Stimulated activated CD4-positive, alpha-beta T cell treated with anti-CD3 and anti-CD28 coated beads, TNF-alpha, amount 100 ng/mL, for 1 hour (primary cell): Measurements from ENCODE around the gene FGF11.
"Not testable (repeated sequence)": the region's sequence is repeated elsewhere in the genome, so short reads cannot be mapped to it uniquely, and the experiment has no call there.

ENCODE experiments used
- DNase-seq, 3 donors: peaks; one replicate each; pipeline ENCODE4 v3.0.0-alpha.2; 2020; ENCODE audit warnings: low read depth in 3 of 3, low spot score in 1 of 3

The FGF11 gene

DNA sequence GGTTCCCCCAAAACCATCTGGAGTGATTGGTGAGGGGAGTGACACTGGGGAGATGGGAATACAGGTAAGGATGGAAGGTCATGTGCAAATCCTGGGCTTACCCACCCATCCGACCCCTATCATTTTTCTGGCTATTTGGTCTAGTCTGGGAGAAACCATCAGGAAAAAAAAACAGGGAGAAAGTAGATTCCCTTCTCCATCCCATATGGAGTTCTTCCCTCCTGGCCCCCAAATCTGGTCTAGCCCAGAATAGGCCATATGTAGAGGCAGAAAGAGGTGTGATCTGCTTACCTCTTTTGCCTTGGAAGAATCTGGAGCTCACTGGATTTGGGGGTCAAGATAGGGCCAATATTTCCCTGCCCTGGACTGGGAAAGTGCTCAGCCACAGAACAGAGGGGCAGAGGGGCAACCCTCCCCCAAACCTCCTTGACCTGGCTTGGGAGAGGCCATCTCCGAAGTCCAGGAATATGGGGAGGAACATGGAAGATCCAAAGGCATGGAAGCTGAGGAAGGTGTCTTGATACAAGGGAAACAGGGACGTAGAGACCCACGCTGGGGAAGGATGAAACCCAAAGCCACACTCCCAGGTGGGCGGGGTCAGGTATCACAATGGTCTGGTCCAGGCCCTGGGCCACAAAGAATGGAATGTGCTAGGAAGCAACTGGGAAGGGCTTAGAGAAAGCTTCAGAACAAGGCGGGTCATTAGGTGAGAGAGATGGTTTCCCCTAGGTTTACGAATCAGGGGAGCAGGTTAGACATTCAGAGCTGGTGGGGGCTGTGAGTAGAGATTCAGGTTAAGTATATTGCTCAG lies 21.7 kb downstream of the FGF11 start:
- no peak for DNase-seq

DNA sequence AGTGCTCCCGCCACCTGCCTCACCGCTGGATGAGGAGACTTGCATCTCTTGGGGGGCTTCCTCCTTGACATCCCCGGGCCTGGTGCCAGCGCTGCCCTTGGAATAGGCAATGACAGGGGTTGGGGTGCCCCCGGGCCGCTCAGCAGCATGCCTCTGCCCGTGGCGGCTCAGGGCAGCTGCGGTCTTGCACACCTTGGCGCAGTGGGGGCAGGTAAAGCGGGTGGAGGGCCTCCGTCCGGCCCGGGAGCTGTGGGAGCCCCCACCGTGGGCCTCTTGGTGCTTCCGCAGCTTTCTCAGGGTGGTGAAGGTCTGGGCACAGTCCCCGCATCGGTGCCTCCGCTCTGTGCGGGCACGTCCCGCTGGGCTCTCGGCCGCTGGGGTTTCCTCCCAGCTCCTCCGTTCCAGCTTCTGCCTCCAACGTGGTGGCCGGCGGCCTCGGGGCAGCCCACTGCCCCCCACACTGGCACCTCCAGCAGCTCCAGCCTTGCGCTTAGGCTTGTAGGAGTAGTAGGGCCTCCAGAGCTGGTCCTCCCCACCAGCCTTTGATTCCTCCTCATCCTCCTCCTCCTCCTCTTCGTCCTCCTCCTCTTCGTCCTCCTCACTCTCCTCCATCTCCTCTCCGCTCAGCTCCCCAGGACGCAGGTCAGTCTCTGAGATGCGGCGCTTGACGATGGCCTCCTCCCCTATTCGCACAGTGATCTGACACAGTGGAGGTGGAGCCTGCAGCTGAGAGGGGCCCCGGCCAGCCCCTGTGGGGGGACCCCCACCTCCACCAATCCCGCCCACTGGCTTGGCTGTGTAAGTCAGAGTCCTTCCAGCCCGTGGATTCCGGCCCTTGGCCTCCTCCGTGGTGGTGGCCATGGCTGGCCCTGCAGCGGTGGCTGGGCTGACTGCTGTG lies 23.4 kb downstream of the FGF11 start:
- DNase-seq: no peak

DNA sequence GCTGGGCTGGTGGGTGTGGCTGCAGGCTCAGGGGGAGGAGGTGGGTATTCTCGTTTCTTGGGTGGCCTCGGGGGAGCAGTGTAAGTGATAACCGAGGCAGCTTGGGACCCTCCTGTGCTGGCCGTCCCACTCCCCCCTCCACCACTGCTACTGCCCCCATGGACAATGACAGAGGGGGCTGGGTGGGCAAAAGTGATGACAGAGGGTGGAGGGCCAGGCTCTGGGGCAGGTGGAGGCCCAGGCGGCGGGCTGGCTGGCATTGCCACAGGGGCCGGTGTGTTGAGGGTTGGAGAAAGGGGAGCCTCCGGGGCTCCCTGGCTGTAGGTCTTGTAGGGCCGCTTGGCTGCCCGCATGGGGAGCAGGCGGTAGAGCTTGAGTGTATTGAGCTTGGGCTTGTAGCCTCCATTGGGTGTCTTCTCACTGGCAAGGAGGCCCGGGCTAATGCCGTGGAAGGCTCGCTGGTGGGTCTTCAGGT lies 24.1 kb downstream of the FGF11 start:
- DNase-seq: no peak

DNA sequence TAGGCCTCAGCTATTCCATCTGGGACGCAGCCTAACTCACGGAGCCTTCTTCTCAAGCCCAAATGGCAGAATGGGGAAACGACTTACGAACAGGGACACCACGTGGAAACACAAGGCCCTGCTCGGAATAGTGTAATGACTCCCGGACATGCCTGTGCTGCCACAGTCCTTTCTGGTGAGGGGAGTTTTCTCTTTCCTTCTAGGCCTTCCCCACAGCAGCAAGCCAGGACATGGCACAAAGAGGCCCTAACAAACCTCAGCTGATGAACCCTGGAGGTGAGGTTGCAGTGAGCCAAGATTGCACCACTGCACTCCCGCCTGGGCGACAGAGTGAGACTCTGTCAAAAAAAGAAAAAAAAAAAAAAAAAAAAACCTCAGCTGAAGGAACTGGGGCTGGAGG lies 24.8 kb downstream of the FGF11 start:
- no peak for DNase-seq

DNA sequence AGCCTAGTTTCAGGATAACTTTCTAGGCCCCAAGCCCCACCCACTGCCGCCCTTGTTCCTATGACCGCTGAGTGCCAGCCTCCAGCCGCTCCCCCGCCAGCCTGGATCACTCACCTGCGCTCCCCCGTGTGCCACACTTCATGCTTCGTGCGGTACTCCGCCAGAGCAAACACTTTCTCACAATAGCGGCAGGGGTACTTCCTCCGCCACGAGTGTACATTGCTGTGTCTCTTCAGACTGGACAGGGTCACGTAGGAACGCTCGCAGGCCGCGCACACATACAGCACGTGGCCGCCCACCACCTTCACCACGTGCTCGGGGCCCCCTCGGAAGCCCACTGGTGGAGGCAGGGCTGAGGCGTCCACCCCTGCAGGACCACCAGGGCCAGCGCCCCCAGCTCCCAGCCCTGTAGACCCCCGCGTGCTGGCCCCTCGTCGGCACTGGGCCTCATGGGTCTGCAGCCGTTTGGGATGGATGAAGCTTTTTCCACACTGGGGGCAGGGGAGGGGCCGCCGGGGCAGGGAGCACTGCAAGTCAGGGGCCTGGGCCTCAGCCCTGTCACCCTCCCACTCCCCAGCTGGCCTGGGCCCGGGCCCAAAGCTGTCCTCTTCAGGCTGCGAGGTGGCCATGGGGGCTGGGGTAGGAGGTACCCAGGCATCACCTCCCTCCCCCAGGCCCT lies 26.4 kb downstream of the FGF11 start:
- DNase-seq: no peak

DNA sequence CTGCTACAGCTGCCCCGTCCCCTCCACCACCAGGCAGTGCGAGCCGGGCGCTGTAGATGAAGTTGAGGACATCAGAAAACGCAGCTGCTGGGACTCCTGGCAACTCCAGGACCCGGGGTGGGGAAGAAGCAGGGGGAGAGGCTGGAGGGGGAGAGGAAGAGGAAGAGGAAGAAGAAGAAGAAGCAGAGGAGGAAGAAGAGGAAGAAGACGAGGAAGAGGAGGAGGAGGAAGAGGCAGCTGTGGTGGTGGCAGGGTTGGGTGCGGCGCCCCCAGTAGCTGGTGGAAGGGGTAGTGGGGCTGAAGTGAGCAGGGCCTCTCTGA lies 27.0 kb downstream of the FGF11 start:
- no peak for DNase-seq

DNA sequence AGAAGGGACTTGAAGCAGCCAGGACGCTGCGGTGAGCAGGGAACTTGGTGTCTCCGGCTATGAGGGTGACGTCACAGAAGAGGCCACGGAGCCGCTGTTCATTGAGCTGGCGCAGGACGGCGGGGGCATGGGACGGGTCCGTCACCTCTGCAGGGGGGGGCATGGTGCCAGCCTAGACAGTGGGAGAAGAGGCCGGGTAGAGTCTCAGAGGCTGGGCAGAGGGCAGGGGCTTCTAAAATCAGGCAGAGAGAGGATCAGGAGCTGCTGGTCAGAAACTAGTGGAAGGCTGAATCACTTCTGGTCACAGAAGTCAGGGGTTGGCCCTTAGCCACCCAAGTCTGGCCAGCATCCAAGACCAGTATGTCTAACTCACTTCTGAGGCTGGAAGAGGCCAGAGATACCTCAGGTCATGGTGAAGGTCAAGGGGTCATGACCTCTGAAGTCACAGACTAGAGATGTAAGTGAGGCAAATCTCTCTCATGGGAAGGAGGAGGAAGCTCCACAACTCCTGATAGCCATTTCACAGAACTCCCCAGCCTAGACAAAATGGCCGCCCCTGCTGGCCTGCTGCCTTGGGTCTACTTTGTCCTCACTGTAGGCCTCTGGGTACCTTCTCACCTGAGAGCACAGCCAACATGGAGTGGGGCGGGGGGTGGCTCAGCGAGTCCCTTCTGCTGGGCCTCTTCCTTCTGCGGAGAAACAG lies 27.5 kb downstream of the FGF11 start:
- no peak for DNase-seq

DNA sequence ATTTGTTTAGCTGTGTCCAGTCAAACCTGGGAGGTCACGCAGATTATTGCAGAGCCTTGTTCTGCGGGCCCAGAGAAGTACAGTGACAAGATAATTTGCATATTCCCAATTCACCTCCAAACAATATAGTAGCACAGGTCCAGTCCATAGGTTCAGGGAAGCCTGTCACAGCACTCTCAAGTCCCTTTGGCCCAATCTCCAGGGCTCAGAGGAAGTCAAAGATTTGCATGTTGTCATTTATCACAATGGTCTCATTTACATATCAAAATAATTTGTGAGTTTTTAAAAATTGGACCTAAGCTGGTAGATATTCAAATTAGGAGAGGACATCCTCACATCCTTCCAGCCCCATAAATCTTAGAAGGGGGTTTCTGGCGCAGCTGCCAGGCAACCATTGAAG lies 28.2 kb downstream of the FGF11 start:
- no peak for DNase-seq

DNA sequence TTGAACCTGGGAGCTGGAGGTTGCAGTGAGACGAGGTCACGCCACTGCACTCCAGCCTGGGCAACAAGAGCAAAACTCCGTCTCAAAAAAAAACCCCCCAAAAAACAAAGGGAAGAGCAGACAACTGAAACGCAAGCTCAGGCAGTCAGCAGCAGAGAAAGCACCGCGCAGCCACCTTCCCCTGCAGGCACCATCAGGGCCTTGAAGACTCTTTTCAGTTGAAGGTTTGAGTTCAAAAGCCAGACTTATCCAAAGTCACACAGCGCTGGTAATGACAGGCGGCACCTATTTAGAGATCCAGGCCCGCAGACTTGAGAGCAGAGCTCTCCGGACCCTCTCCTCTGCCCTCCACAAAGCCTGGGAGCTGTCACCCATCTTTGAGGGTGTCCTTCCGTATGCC lies 29.0 kb downstream of the FGF11 start:
- no peak for DNase-seq

DNA sequence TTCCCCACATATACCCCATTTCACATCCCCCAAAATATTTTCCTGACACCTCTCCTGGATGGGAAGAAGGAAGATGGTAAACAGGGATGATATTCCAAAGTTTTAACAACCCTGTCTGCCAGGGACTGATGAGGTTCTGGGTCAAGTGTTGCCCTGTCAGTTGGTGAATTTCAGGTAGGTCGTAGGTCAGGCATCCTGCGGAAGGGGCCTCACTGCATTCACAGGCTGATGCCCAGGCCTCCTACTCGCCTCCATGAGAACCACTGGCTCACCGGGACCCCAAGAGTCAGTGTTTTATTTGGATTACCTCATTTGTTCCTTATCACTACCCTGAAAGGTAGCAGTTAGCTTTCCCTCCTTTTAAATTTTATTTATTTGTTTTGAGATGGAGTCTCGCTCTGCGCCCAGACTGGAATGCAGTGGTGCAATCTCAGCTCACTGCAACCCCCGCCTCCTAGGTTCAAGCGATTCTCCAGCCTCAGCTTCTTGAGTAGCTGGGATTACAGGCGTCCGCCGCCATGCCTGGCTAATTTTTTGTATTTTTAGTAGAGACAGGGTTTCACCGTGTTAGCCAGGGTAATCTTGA lies 29.6 kb downstream of the FGF11 start:
- DNase-seq: no peak

DNA sequence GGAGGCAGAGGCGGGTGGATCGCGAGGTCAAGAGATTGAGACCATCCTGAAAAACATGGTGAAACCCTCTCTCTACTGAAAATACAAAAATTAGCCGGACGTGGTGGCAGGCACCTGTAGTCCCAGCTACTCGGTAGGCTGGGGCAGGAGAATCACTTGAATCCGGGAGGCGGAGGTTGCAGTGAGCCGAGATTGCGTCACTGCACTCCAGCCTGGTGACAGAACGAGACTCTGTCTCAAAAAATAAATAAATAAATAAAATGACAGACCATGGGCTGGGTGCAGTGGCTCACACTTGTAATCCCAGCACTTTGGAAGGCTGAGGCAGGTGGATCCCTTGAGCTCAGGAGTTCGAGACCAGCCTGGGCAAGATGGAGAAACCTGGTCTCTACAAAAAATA lies 30.5 kb downstream of the FGF11 start:
- DNase-seq: not testable (repeated sequence)

DNA sequence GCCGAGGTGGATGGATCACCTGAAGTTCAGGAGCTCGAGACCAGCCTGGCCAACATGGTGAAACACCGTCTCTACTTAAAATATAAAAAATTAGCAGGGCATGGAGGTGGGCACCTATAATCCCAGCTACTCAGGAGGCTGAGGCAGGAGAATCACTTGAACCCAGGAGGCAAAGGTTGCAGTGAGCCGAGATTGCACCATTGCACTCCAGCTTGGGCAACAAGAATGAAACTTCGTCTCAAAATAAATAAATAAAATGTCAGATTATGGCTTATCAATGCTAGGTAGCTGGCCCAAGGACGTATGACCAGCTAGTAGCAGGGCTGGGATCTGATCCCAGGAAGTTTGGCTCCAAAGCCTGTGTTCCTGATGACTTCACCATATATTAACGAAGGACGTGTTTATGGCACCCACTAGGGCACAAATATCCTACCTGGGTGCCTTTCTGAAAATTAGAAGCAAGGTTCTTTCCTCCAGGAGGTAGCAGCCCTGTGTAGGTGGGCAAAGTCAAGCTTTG lies 31.2 kb downstream of the FGF11 start:
- DNase-seq: not testable (repeated sequence)

DNA sequence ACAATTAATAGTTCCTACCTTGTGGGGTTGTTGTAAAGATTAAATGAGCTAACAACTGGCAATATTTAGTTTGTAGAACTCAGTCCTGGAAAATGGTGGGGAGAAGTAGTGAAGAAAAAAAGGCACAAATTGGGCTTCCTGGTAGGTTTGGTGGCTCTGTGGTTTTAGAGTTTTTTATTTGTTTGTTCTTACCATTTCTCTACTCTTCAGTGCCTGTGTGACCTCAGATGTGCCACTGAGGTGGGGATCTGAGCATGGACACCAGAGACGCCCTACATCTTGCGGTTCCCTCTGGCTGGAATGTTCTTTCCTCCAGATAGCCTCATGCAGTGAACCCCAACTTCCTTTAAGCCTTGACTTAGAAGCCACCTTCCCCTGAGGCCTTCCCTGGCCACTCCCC lies 32.4 kb downstream of the FGF11 start:
- DNase-seq: no peak

DNA sequence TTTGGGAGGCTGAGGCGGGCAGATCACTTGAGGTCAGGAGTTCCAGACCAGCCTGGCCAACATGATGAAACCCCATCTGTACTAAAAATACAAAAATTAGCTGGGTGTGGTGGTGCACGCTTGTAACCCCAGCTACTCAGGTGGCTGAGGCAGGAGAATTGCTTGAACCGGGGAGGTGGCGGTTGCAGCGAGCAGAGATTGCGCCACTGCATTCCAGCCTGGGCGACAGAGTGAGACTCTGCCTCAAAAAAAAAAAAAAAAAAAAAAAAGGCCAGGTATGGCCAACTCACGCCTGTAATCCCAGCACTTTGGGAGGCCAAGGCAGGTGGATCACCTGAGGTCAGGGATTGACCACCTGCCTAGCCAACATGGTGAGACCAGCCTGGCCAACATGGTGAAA lies 35.5 kb downstream of the FGF11 start:
- not testable (repeated sequence) for DNase-seq

DNA sequence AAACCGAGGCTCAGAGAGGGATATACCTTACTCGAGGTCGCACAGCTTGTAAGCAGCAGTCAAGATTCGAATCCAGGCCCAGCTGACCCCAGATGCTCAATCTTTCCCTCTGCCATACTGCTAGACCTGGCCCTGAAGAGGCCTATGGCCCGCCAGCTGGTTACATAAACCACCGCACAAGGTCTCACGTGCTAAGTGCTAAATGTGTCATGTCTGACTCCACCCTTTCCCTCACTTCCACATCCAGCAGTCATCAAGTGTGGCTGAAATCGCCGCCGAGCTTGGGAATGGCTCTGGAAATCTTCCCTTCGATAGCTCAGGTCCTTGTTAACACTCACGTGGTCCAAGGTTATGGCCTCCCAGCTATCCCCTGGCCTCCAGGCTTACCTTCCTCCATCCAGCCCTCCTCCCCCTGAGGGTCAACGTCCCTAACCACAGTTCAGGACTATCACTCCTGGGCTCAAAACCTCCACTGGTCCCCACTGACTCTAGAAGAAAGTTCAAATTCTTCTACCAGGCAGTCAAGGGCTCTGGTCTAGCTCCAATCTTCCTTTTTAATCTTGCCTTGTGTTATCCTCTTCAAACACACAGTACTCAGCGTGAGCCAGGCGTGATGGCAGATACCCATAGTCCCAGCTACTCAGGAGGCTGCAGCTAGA lies 36.6 kb downstream of the FGF11 start:
- DNase-seq: no peak

DNA sequence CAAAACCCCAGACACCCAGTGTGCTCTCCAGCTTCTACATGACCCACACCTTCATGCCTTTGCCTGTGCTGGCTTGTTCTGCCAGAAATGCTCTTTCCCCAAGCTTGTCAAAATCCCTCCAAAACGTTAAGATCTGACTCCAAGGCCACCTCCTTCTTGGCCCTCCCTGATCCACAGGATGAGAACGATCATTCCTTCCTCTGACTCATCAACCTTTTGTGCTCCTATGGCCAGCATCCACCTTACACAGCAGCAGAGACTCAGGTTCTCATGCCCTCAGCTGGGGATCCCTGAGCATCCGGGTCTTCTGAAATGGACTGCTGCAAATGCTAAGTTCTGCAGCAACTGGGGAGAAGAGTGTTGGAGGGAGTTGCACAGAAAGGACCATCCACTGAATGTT lies 37.2 kb downstream of the FGF11 start:
- no peak for DNase-seq

DNA sequence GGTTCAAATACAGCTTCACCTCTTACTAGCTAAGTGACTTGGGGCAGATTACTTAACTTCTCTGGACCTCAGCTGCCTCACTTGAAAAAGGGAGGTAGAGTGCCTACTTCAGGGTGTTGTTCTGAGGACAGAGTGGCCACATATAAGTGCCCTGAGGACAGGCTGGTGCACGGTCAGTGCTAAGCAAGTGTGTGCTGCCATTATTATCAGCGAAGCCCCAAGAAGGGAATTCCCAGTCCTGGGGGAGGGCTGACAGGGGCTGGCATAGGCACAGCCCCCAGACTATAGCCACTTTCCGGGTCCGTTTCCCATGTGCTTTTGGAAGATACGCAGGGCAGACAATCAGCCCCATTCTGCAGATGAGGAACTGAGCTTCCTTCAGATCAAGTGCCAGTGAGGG lies 37.6 kb downstream of the FGF11 start:
- no peak for DNase-seq

DNA sequence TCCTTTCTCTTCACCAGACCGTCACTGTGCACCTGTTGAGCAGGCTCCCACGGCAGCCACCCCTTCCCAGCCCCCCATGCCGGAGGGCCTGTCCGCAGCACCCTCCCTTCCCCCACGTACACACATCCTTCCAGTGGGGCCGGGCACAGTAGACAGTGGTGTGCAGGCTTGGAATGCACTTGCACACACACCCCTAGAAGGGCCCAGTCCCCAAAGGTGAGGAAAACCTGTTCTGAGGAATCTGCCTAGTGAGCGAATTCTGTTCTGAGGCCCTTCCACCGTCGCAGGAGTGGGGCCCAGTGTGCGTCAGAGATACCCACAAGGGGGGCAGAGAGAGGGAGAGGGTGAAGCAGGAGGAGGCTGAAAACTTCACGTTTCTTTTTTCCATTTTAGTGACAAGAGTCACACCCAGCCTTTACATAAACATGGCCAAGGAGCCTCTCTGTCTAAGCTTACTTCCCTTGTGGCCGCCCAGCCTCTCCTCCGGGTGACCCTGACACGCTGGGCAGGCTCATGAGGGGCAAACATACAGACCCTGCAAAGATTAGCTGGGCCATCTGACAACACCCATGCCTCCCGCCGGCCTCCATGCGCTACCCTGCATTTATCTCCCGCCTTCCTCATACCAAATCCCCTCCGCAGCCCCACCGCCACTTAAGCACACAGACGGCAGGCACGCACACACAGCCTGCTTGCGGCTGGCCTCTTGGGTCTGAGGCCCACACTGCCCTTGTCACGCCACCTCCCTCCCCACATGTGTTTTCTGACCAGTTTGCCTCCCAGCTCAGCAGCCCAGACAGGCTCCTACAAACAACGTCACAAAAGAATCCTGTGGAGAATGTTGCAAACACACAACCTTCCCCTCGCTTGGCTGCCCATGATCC lies 38.3 kb downstream of the FGF11 start:
- DNase-seq: no peak
